Tongue (tissue), 2 donors: ENCODE measurements around the gene ZNF526. TPM values are rescaled to one million over a fixed set of nuclear protein-coding genes. Genes with fewer than 3 reads are reported as not detected.

Source experiments
- DNase-seq: peaks from one replicate; pipeline ENCODE4 v3.0.0-alpha.2; 2015
- total RNA-seq: library from RNA; depleted of rRNA; stranded (reverse); fragments of >200 nt; gene quantifications from one replicate; pipeline ENCODE4 v1.2.3, GENCODE V29; 2014

The ZNF526 gene
- total RNA-seq, 1 donor from 2014 or later = 8.5 TPM

DNA sequence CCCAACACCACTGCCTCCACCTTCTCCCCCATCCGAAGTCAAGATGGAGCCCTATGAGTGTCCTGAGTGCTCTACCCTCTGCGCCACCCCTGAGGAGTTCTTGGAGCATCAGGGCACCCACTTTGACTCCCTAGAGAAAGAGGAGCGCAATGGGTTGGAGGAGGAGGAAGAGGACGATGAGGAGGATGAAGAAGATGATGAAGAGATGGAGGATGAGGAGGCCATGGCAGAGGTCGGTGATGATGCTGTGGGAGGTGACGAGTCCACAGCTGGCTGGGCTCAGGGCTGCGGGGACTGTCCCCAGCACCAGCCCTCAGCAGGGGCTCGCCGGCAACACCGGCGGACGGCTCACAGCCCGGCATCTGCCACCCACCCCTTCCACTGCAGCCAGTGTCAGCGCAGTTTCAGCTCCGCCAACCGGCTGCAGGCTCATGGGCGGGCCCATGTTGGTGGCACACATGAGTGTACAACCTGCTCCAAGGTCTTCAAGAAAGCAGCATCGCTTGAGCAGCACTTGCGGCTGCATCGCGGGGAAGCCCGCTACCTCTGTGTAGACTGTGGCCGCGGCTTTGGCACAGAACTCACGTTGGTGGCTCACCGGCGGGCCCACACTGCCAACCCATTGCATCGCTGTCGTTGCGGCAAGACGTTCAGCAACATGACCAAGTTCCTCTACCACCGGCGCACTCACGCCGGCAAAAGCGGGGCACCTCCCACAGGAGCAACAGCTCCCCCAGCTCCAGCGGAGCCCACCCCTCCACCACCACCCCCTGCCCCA, 5.0 kb downstream of the ZNF526 start:
- DNase-seq = no peak

DNA sequence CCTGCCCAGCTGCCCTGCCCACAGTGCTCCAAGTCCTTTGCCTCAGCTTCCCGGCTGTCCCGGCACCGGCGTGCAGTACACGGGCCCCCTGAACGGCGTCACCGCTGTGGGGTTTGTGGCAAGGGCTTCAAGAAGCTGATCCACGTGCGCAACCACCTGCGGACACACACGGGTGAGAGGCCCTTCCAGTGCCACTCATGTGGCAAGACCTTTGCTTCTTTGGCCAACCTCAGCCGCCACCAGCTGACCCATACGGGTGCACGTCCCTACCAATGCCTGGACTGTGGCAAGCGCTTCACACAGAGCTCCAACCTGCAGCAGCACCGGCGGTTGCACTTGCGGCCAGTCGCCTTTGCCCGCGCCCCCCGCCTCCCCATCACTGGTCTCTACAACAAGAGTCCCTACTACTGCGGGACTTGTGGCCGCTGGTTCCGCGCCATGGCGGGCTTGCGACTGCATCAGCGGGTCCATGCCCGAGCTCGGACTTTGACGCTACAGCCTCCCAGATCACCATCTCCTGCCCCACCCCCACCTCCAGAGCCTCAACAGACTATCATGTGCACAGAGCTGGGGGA, 5.7 kb downstream of the ZNF526 start:
- DNase-seq = no peak

DNA sequence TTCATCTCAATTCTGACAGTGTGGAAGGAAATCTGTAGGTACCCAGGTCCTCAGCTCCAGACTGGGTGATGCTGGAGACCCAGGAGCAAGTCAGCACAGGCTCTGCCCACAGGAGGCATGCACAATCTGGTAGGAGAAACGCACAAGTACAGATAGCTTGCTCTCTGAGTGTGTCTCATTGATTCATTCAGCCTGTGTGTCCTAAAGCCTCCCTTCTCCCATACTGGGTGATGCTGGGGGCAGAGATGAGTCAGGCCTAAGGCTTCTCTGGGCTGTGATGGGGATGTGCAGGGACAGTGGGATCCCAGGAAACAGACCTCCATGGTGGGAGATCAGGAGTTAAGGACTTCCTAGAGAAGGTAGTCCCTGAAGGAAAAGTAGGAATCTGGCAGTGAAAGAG, 6.8 kb downstream of the ZNF526 start:
- no peak for DNase-seq

DNA sequence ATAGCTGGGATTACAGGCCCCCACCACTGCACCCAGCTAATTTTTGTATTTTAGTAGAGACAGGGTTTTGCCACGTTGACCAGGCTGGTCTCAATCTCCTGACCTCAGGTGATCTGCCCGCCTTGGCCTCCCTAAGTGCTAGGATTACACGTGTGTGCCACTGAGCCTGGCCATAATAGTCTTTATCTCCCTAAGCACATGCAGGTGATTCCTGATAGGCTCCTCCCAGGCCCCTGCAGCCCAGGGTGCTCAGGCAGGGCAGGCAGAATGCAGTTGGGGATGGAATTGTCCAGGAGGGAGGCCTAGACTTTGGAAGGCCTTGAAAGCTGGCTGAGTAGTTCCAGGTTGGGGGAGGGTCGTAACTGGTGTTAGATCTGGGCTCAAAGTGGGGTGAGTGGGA, 8.5 kb downstream of the ZNF526 start:
- no peak for DNase-seq

DNA sequence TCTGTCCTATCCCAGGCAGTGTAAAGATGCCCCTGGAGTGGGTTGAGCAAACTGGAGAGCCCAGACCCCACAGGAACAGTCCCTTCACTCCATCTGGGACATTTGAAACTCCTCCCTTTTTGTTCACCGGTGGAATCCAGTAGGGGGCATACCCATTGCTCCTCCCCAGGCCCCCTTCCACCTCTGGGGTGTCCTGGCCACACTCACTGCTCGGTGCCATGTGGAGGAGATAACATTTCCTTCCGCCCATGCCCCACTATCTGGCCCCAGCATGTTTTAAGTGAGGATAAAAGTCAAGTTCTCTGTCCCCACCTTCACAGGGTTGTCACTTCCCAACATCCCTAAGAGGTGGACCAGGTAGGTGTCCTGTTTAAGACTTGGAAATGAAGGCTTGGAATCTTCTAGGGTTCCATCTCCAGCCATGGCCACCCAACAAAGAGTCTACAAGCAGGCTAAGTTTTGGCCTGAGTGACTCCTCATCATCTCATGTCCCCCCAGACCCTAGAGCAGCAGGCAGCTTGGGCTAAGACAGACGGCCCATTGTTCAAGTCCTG, 9.3 kb downstream of the ZNF526 start:
- no peak for DNase-seq

DNA sequence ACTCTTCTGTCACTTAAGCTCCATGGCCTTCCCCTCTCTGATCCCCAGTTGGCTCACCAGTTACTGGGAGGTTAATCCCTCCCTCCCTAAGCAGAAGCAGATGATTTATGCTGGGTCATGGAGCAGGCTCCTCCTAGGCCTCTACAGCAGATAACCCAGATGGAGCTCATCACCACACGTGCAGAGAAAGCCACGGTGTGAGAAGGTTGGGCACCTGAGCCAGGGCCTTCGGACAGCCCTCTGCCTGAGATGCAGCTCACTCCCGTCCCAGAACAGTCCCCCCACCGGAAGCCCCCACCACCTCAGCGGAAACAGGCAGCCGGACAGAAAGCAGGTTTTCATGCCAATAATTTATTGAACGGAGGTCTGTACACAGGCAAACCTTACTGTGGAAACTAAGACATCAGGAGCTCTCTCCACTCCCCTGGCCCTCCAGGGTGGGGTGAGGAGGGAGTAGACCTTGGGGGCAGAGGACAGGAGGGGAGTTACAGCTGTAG, 9.8 kb downstream of the ZNF526 start:
- DNase-seq = no peak

DNA sequence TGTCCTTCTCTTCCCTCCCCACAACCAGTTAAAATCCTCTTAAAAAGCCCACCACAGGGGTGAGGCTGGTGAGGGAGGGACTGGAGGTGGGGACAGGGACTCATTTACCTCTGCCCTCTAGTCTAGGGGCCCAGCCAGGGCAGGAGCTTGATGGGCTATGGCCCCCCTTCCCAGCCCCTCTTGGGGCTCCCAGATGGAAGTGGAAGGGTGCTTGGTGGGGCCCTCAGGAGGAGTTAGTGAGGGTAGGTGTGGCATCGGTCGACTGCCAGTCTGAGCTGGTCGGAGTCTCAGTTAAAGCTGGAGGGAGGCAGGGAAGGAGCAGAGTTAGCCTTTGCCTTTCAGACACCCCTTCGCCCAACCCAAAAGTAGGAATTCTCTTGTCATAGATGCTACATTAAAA, 10.5 kb downstream of the ZNF526 start:
- no peak for DNase-seq

DNA sequence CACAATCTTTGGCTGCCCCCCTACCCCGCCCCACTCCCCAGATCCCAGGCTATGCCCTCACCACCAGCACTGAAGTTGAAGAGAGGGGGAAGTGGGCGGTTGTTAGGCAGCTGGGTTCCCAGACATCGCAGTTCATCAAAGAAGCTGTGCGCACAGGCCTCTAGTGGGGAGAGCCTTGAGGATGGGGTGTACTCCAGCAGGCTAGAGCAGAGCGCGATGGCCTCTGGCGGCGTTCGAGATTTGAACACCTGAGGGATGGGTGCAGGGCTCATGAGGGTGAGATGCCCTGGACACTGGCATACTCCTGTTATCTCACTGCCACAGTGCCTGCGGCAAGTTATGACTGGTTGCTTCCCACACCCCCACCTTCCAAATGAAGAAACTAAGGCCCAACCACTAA, 12.3 kb downstream of the ZNF526 start:
- no peak for DNase-seq

DNA sequence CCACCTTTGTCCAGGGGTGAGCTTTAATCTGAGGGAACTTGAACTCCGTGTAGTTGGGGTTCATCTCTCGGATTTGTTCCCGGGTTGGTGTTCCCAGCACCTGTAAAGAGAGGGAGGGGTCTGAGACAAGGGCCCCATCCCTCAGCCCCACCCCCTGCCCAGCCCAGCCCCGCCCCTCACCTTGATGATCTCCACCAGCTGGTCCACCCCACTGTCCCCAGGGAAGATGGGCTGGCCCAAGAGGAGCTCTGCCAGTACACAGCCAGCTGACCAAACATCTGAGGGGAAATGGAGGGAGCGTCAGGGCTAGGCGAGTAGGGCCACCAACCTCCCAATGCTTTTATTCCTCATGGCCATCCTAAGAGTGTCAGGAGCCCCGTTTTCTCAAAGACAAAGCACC, 13.0 kb downstream of the ZNF526 start:
- DNase-seq = no peak

DNA sequence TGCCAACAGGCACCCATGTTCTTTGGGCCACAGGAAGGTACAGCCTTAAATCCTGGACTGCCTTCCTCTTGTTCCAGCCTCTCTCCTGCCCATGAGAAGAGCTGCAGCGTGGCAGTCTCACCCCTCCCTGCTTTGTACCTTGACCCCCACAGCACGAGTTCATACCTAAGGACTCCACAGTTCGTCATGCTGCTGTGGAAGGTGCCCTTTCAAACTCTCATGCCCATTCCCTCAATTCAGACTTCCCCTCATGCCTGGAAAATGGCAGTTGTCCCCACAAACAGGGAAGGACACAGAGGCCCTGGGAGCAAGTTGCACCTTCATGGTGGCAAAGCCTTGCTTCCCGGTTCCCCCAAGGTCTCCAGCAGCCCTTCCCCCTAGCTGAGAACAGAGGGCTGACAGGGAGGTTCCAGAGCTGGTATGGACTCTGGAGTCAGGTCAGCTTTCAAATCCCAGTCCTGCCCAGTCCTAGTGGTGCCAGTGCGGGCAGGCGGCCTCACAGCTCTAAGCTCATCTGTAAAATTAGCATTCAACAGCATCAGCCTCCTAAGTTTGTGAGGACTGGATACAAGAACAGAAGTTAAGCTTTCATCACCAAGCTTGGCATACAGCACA, 13.7 kb downstream of the ZNF526 start:
- DNase-seq = no peak

DNA sequence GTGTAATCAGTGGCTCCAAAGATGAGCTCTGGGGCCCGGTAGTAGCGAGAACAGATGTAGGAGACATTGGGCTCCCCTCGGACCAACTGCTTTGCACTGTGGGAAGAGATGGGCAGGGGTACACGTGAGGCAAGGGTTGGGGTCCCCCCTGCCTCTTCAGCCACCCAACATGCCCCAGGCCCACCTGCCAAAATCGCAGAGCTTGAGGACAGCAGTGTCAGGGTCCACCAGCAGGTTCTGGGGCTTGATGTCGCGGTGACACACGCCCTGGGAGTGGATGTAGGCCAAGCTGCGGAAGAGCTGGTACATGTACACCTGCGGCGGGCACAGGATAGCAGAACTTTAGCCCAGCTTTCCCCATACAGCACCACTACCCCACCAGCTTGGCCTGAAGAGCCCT, 14.3 kb downstream of the ZNF526 start:
- DNase-seq = no peak

DNA sequence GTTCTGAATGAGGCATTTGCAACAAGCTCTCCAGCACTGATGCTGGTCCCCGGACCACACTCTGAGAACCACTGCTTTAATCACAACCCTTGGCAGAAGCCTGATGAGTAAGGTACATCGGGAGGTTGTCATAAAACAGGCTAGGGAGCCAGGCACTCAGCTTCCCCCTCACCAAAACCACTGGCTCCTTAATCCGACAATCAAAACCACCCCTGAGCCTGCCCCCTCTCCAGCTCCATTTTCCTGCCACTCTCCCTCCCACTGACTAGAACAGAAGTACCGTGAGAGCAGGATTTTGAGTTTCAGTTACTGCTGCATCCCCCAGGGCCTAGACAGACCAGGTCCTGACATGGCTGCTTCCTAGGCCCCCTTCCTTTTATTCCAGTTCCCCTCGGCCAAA, 15.1 kb downstream of the ZNF526 start:
- no peak for DNase-seq

DNA sequence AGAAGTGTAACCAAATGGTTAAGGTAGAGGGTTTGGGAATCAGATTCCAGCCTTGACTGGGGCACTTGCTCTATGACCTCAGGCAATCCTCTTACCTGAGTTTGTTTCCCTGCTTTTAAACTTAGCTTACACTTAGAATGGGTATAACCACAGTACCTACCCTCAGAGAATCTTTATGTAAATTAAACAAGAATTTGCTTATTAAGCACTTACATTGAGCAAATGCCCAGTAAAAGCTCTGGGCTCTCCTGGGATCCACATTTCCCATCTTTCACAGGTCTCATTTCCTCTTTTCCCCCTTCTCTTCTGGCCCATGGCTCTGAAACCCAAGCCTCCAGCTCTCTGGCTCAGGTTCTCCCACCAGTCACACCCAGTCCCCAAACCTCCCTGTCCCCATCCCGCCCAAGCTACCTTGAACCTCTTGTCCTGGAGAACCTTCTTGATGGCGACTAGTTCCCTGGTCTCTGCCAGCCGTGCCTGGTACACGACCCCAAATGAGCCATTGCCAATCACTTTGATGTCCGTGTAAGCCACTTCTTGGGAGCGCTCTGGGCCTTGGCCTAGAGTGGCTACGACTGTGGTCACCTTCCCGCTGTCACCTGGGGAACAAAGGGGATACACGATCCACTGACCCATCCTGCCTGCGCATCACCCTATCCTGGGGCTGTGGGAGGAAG, 19.6 kb downstream of the ZNF526 start:
- DNase-seq = no peak

DNA sequence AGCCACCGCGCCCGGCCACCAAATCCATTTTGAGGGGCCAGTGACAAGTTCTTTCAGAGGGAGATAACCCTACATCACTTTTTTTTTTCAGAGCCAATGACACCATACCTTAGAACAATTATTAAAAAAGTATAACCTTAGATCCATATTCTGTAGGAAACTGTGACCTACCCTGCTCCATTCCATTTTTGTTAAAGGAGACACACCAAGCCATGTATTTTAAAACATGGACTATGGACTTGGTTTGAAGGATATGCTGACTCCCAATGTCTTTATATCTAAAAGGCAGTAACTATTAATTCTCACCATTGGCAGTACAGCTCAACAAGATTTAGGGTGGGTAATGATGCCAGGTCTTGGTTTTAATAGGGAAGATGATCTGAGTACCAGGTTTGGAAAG, 21.2 kb downstream of the ZNF526 start:
- no peak for DNase-seq

DNA sequence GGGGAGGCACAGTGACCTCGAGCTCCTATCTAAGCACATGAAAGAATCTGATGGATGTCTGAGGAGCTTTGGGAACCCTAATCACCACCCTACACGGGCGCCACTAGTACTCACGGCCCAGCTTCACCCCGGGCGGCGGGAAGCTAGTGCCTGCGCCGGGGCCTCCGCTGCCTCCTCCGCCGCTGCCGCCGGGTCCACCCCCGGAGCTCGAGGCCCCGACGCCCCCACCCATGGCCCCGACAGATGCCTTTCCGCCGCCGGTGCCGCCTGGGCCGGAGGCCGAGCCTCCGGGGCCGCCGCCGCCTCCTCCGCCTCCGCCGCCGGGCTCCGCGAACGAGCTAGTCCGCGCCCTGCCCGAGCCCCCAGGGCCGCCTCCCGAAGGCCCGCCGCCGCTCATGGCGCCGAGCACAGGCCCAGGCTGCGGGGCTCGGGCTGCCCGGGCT, 22.0 kb downstream of the ZNF526 start:
- DNase-seq = peak; percentile 19

DNA sequence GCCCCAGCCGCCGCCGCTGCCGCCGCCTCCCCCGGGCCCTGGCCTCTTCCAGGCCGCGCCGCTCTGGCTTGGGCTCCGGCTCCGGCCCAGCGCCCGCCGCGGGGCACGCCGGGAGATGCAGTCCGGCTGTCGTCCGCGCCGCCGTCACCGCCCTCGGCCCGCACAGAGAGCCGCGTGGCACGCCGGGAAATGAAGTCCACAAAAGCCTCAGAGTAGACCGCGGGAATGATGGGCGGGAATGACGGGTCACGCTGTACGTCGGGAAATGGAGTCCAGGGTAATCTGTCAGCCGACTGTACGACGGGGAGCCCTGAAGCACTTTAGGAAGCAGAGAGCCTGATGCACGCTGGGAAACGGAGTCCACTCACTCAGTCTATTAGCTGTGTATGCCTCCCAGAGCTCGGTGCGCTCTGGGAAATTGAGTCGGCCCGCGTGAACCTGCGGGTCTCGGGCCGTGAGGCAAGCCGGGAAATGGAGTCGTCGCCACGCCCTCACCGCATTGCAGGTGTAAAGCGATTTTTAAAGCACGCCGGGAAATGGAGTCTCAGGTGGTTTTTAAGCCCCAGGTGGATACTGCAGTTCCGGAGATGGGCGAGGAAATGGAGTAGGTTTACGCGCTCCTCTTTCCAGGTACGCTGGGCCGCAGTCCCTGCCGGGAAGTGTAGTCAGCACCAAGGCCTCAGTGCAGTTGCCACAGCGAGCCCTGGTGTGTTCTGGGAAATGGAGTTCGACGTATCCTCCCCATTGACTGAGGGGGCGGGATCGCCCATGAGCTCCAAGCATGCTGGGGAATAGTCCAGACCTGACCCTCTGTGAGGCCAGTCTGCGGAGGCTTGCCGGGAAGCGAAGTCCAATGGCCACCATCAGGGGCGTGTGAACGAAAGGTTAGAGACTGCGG, 22.6 kb downstream of the ZNF526 start, which contains the start of gene GSK3A:
Gene GSK3A (minus strand): TSS at position 91 of the 898 bp plus-strand sequence. CDS start 137 bp downstream, outside the sequence.
- DNase-seq = peak; percentile 100

DNA sequence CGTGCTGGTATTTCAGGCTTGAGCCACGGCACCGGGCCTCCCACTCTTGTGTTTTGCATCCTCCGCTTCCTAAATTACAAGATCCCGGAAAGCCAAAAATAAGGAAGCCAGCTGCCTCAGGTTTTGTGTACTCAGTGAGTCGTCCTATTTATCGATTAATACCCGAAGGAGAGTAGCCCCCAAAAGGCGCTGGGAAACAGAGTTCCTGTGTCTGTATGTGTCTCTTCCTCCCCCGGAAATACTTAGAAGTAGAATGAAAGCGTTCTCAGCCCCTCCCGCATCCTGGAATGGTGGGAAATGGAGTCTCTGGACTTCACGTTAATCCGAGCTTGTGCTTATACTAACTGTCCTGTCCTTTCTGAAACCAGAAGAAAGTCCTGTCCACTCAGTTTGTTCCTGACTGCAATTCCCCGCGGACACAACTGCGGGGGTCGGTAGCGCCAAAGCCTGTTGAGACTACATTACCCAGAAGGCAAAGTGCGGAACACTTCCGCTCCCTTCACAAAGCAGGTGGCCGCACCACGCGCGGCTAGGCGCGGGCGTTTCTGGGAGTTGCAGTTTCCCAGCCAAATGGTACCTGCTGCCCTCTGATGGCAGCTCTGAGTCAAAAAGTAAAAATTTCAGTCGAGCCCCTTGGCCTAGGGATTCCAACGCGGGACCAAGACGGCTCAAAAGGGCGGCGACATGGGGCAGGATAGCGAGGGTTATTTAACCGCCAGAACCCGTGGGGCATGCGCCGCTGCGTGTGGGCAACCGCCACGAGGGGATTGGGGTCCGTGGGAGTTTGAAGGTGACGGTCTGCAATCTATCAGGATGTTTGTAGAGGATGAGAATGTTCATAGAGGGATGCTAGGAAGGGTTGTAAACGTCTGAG, 24.5 kb downstream of the ZNF526 start:
- peak; percentile 97 for DNase-seq

DNA sequence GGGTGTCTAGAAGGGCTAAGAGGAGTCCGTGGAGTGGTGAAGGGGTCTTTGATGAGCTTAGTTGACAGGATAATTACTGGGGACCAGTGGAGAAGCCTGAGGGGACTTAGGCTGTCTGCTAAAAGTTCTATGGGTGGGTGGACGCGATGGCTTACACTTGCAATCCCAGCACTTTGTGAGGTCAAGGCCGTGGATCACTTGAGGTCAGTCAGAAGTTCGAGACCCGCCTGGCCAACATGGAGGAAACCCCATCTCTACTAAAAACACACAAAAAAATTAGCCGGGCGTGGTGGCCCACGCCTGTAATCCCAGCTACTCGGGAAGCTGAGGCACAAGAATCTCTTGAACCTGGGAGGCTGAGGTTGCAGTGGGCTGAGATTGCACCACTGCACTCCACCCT, 25.1 kb downstream of the ZNF526 start:
- DNase-seq = no peak

DNA sequence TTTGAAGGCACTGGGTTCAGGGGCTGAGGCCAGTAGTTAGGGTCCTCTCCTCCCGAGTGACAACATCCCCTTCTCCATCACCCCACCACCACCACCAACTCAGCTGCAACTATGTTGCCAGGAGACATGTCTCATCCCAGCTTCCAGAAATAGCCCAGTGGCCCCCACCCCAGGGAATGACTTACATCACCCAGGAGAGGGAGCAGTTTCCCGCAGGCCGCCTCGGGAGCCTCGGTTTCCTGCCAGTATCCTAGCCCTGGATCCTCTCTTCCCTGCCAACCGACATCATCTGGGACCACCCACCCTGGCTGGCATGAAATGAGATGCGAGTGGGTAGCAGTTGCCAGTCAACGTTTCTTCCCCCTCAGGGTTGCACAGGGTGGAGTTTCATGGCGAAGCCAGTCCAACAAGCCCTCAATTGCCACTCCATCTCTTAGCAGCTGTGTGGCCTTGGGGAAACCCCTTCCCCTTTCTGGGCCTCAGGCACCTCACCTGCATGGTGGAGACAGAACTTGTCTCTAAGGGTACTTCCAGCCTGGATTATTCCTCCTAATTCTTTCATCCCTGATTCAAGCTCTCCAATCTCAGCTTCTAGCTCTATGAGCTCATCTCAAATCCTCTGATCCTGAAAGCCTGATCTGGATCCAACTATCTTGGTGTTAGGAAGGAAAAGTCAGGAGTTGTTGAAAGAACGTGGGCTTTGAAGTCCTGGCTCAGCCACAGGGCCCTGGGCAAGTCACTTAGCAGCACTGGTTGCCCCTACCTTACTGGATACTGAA, 26.2 kb downstream of the ZNF526 start:
- DNase-seq = peak; percentile 83
